ENCODE results near the gene RFESD.
A peak's percentile ranks its signal among the peaks of the same experiment; 100 is the strongest.
"Not testable (repeated sequence)": the region's sequence is repeated elsewhere in the genome, so short reads cannot be mapped to it uniquely, and the experiment has no call there.

Gene RFESD

DNA sequence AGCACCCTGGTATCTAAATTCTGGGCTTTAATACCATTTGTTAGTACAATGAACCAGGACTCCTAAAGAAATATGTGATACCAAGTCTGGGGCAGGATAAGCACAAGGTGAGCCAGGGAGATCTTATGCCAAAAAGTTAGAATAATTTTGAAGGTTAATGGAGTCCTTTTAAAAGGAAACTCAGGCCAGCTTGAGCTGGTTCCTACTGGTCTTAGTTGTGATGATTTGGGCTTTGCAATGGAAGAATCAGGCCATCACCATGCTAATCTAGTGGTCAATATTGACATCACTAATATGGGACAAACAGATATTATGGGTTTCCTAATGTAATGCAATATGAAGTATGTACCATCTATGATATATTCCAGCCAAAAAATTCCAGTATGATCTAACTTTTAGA is 43.8 kb downstream of the RFESD start:
- DNase-seq = no peak
- Histone ChIP-seq H3K18ac (ENCODE audit: low read length) (no peak overlapping the region), H2AK5ac (ENCODE audit: low read length) (no peak overlapping the region), H3K79me2 (ENCODE audit: control insufficient read depth, insufficient read depth, low read length) (no peaks in the 10 kb centered on the region), H3K23ac (ENCODE audit: low read length) (no peak overlapping the region), H4K5ac (ENCODE audit: low read length) (no peak overlapping the region), H3K56ac (ENCODE audit: low read length) (no peak overlapping the region), H3K4me1 (ENCODE audit: control insufficient read depth, low read depth, low read length) (peaks cover 6% of the 10 kb centered on the region), H3K27ac (ENCODE audit: low read depth, low read length) (no peak overlapping the region), H3K4me3 (ENCODE audit: low read length) (no peak overlapping the region), H3K27me3 (ENCODE audit: insufficient read depth, low read length, poor library complexity) (no peaks in the 10 kb centered on the region), H3K4ac (ENCODE audit: low read depth, low read length) (no peak overlapping the region), H2BK120ac (ENCODE audit: low read depth, low read length) (no peak overlapping the region), H2BK15ac (replicated peaks; ENCODE audit: low read depth) (no peak overlapping the region), H4K8ac (ENCODE audit: low read depth, low read length) (no peak overlapping the region), H3K79me1 (ENCODE audit: low read length) (no peaks in the 10 kb centered on the region), H3K9ac (ENCODE audit: low read length) (no peak overlapping the region), H3K4me2 (ENCODE audit: low read length) (no peak overlapping the region), H3K36me3 (ENCODE audit: control insufficient read depth, insufficient read depth, low read length) (no peaks in the 10 kb centered on the region), H2BK5ac (ENCODE audit: low read length) (no peak overlapping the region)

DNA sequence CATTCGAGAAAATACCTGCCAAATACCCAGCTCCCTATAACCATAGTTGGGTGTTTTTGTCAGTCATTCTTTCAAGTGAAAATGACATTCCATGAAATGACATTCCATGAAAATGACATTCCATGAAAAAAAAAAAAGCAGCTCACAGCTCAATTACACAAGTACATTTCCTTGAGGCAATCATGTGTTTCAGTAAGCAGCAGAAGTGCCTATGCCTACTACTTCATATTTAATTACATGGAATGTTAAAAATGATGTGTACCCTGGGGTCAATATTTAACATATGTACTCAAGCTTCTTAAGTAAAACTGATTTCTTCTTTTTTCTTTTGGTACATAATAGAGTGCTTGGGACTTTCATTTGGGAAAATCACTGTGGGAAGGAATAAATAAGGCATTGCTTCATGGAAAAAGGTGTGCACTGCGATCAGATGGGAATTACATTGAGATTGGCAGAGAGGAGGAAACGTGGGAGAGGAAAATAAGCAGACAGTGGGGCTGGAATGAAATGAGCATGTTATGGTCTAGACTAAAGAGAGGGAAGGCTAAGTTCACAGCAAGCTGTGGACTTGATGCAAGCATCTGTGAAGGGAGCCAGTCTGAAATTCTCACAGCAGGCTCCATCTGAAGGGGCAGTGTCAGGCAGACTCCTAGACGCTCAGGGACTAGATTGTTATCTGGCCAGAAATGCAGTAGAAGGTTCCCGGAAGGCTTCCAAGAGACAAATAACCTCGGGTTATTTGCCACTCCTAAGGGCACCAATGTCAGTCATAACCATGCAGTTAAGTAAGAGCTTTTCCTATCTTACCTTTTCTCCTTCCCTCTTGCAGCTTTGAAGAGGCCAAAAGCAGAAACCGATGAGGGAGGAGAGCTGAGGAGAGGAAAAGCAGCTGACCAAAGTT is 51.5 kb downstream of the RFESD start:
- H3K4ac ChIP-seq (ENCODE audit: low read depth, low read length) = no peak overlapping the region
- no peak overlapping the region for H2AK5ac ChIP-seq (ENCODE audit: low read length)
- peak overlapping the region; percentile 94 for H2BK5ac ChIP-seq (ENCODE audit: low read length)
- DNase-seq = peak; percentile 97
- no peaks in the 10 kb centered on the region for H3K27me3 ChIP-seq (ENCODE audit: insufficient read depth, low read length, poor library complexity)
- no CpG with 5 or more reads among the region's 7 CpGs for WGBS (ENCODE audit: extremely low coverage, insufficient coverage, low lambda C conversion rate)
- no peak overlapping the region for H3K4me2 ChIP-seq (ENCODE audit: low read length)
- H4K5ac ChIP-seq (ENCODE audit: low read length) = peak overlapping the region; percentile 29
- peak overlapping the region; percentile 92 for H2BK15ac ChIP-seq (replicated peaks; ENCODE audit: low read depth)
- peak overlapping the region; percentile 56 for H3K9ac ChIP-seq (ENCODE audit: low read length)
- H3K27ac ChIP-seq (ENCODE audit: low read depth, low read length) = peak overlapping the region; percentile 76
- peaks cover 10% of the 10 kb centered on the region for H3K4me1 ChIP-seq (ENCODE audit: control insufficient read depth, low read depth, low read length)
- H3K23ac ChIP-seq (ENCODE audit: low read length) = no peak overlapping the region
- H2BK120ac ChIP-seq (ENCODE audit: low read depth, low read length) = peak overlapping the region; percentile 82
- peak overlapping the region; percentile 85 for H3K56ac ChIP-seq (ENCODE audit: low read length)
- no peaks in the 10 kb centered on the region for H3K79me1 ChIP-seq (ENCODE audit: low read length)
- H3K79me2 ChIP-seq (ENCODE audit: control insufficient read depth, insufficient read depth, low read length) = no peaks in the 10 kb centered on the region
- no peak overlapping the region for H4K8ac ChIP-seq (ENCODE audit: low read depth, low read length)
- no peaks in the 10 kb centered on the region for H3K36me3 ChIP-seq (ENCODE audit: control insufficient read depth, insufficient read depth, low read length)
- no peak overlapping the region for H3K4me3 ChIP-seq (ENCODE audit: low read length)
- peak overlapping the region; percentile 98 for H3K18ac ChIP-seq (ENCODE audit: low read length)

DNA sequence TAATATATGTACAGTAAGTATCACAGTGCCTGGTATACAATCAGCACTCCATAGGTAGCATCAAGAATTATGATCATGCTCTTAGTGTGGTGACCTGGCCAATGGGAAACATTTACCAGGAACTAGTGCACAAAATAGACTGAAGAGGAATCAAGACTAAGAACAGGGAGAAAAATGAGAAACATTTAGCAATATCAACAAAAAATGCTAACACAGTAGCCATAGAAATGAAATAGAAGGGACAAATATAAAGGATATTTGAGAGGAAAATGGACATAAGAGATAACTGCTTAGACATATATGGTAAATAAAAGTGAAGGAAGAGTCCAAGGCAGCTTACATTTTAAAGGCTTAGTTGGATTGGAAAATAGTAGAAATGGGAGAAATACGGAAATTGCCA is 52.8 kb downstream of the RFESD start:
- H2BK5ac ChIP-seq (ENCODE audit: low read length) = peak overlapping the region; percentile 7
- H3K36me3 ChIP-seq (ENCODE audit: control insufficient read depth, insufficient read depth, low read length) = no peaks in the 10 kb centered on the region
- peak overlapping the region; percentile 99 for H2BK120ac ChIP-seq (ENCODE audit: low read depth, low read length)
- no peaks in the 10 kb centered on the region for H3K79me2 ChIP-seq (ENCODE audit: control insufficient read depth, insufficient read depth, low read length)
- no peak overlapping the region for H3K18ac ChIP-seq (ENCODE audit: low read length)
- H3K23ac ChIP-seq (ENCODE audit: low read length) = no peak overlapping the region
- no peak overlapping the region for H3K4me3 ChIP-seq (ENCODE audit: low read length)
- H3K79me1 ChIP-seq (ENCODE audit: low read length) = no peaks in the 10 kb centered on the region
- H2AK5ac ChIP-seq (ENCODE audit: low read length) = no peak overlapping the region
- H2BK15ac ChIP-seq (replicated peaks; ENCODE audit: low read depth) = peak overlapping the region; percentile 61
- H4K5ac ChIP-seq (ENCODE audit: low read length) = no peak overlapping the region
- DNase-seq = no peak
- no peak overlapping the region for H3K4me2 ChIP-seq (ENCODE audit: low read length)
- H3K27ac ChIP-seq (ENCODE audit: low read depth, low read length) = no peak overlapping the region
- H3K9ac ChIP-seq (ENCODE audit: low read length) = no peak overlapping the region
- H3K4ac ChIP-seq (ENCODE audit: low read depth, low read length) = peak overlapping the region; percentile 59
- WGBS (ENCODE audit: extremely low coverage, insufficient coverage, low lambda C conversion rate) = 100% methylated on average over 1 of the region's 1 CpG
- no peak overlapping the region for H4K8ac ChIP-seq (ENCODE audit: low read depth, low read length)
- H3K56ac ChIP-seq (ENCODE audit: low read length) = peak overlapping the region; percentile 11
- no peaks in the 10 kb centered on the region for H3K27me3 ChIP-seq (ENCODE audit: insufficient read depth, low read length, poor library complexity)
- H3K4me1 ChIP-seq (ENCODE audit: control insufficient read depth, low read depth, low read length) = peaks cover 10% of the 10 kb centered on the region

DNA sequence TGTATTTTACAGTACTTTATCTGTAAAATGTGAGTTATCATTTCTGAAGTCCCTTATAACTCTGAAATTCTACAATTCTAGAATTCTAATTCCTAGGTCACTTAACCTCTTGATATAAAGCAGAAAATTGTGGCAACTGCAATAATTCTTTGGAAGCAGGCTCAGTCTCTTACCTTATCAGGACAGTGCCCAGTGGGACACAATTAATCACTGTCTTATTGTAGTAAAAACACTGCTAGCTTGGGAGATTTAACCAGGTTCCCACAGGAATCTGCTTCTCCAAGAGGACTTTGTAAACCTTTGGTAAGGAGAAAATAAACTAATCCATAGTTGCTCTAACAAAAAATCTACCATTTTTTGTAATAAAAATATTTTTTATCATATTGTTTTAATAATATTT is 54.5 kb downstream of the RFESD start:
- no peaks in the 10 kb centered on the region for H3K79me1 ChIP-seq (ENCODE audit: low read length)
- H2AK5ac ChIP-seq (ENCODE audit: low read length) = no peak overlapping the region
- H3K79me2 ChIP-seq (ENCODE audit: control insufficient read depth, insufficient read depth, low read length) = no peaks in the 10 kb centered on the region
- H3K18ac ChIP-seq (ENCODE audit: low read length) = no peak overlapping the region
- no peak overlapping the region for H3K23ac ChIP-seq (ENCODE audit: low read length)
- no peaks in the 10 kb centered on the region for H3K27me3 ChIP-seq (ENCODE audit: insufficient read depth, low read length, poor library complexity)
- peaks cover 10% of the 10 kb centered on the region for H3K4me1 ChIP-seq (ENCODE audit: control insufficient read depth, low read depth, low read length)
- H3K4me3 ChIP-seq (ENCODE audit: low read length) = no peak overlapping the region
- H3K4me2 ChIP-seq (ENCODE audit: low read length) = no peak overlapping the region
- peak; percentile 53 for DNase-seq
- no peak overlapping the region for H2BK15ac ChIP-seq (replicated peaks; ENCODE audit: low read depth)
- no peak overlapping the region for H4K8ac ChIP-seq (ENCODE audit: low read depth, low read length)
- no peak overlapping the region for H2BK5ac ChIP-seq (ENCODE audit: low read length)
- H3K36me3 ChIP-seq (ENCODE audit: control insufficient read depth, insufficient read depth, low read length) = no peaks in the 10 kb centered on the region
- no peak overlapping the region for H3K56ac ChIP-seq (ENCODE audit: low read length)
- H3K9ac ChIP-seq (ENCODE audit: low read length) = no peak overlapping the region
- H4K5ac ChIP-seq (ENCODE audit: low read length) = no peak overlapping the region
- H2BK120ac ChIP-seq (ENCODE audit: low read depth, low read length) = no peak overlapping the region
- no peak overlapping the region for H3K27ac ChIP-seq (ENCODE audit: low read depth, low read length)
- H3K4ac ChIP-seq (ENCODE audit: low read depth, low read length) = no peak overlapping the region

DNA sequence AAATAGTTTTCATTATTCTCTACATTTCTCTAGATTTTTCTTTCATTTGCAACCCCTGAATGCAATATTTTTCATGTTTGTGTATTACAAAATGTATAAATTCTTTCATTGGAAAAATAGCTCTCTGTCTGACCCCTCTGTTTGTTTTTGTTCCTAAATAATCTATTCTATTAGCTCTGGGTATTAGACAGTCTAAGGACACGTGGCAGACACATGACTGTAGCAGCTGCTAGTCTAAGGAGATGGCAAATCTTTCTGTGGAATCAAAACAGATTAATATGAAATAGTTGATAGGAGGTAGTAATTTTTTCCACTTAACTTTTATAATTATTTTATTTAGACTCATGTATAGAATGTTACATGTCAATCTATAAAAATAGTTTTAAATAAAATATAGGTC is 57.6 kb downstream of the RFESD start:
- no peak overlapping the region for H4K5ac ChIP-seq (ENCODE audit: low read length)
- no peak overlapping the region for H2BK120ac ChIP-seq (ENCODE audit: low read depth, low read length)
- no peak overlapping the region for H4K8ac ChIP-seq (ENCODE audit: low read depth, low read length)
- no peak overlapping the region for H3K18ac ChIP-seq (ENCODE audit: low read length)
- no peak overlapping the region for H3K27ac ChIP-seq (ENCODE audit: low read depth, low read length)
- no peaks in the 10 kb centered on the region for H3K4me1 ChIP-seq (ENCODE audit: control insufficient read depth, low read depth, low read length)
- H2AK5ac ChIP-seq (ENCODE audit: low read length) = no peak overlapping the region
- no peaks in the 10 kb centered on the region for H3K79me2 ChIP-seq (ENCODE audit: control insufficient read depth, insufficient read depth, low read length)
- no peaks in the 10 kb centered on the region for H3K27me3 ChIP-seq (ENCODE audit: insufficient read depth, low read length, poor library complexity)
- no peak overlapping the region for H3K4me3 ChIP-seq (ENCODE audit: low read length)
- no peaks in the 10 kb centered on the region for H3K79me1 ChIP-seq (ENCODE audit: low read length)
- no peak for DNase-seq
- WGBS (ENCODE audit: extremely low coverage, insufficient coverage, low lambda C conversion rate) = no CpG with 5 or more reads among the region's 1 CpG
- H3K4ac ChIP-seq (ENCODE audit: low read depth, low read length) = no peak overlapping the region
- H3K56ac ChIP-seq (ENCODE audit: low read length) = no peak overlapping the region
- H3K9ac ChIP-seq (ENCODE audit: low read length) = no peak overlapping the region
- H3K23ac ChIP-seq (ENCODE audit: low read length) = no peak overlapping the region
- peak overlapping the region; percentile 92 for H2BK15ac ChIP-seq (replicated peaks; ENCODE audit: low read depth)
- H3K4me2 ChIP-seq (ENCODE audit: low read length) = no peak overlapping the region
- no peak overlapping the region for H2BK5ac ChIP-seq (ENCODE audit: low read length)
- no peaks in the 10 kb centered on the region for H3K36me3 ChIP-seq (ENCODE audit: control insufficient read depth, insufficient read depth, low read length)

DNA sequence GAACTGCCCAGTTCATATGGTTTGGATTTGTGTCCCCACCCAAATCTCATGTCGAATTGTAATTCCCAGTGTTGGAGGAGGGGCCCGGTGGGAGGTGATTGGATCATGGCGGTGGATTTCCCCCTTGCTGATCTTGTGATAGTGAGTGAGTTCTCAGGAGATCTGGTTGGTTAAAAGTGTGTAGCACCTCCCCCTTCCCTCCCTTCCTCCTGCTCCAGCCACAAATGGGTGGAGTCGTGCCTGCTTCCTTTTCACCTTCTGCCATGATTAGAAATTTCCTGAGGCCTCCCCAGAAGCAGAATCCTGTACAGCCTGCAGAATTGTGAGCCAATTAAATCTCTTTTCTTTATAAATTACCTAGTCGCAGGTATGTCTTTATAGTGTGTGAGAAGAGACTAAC is 59.6 kb downstream of the RFESD start:
- not testable (repeated sequence) for H3K56ac ChIP-seq (ENCODE audit: low read length); H3K79me1 ChIP-seq (ENCODE audit: low read length); H2AK5ac ChIP-seq (ENCODE audit: low read length); H3K4ac ChIP-seq (ENCODE audit: low read depth, low read length); H3K4me1 ChIP-seq (ENCODE audit: control insufficient read depth, low read depth, low read length); H3K27ac ChIP-seq (ENCODE audit: low read depth, low read length); H3K79me2 ChIP-seq (ENCODE audit: control insufficient read depth, insufficient read depth, low read length); H3K36me3 ChIP-seq (ENCODE audit: control insufficient read depth, insufficient read depth, low read length); H4K5ac ChIP-seq (ENCODE audit: low read length); H3K9ac ChIP-seq (ENCODE audit: low read length); H2BK15ac ChIP-seq (replicated peaks; ENCODE audit: low read depth); H2BK120ac ChIP-seq (ENCODE audit: low read depth, low read length); H3K4me2 ChIP-seq (ENCODE audit: low read length); H3K23ac ChIP-seq (ENCODE audit: low read length); H3K27me3 ChIP-seq (ENCODE audit: insufficient read depth, low read length, poor library complexity); H3K18ac ChIP-seq (ENCODE audit: low read length); H4K8ac ChIP-seq (ENCODE audit: low read depth, low read length); H2BK5ac ChIP-seq (ENCODE audit: low read length); H3K4me3 ChIP-seq (ENCODE audit: low read length)
- peak; percentile 80 for DNase-seq
- WGBS (ENCODE audit: extremely low coverage, insufficient coverage, low lambda C conversion rate) = no CpG with 5 or more reads among the region's 5 CpGs
